PC-3 (cell line): ENCODE results near the gene RBM20. TPM values are rescaled to one million over a fixed set of nuclear protein-coding genes. Genes with fewer than 3 reads are reported as not detected.
A peak's percentile ranks its signal among the peaks of the same experiment; 100 is the strongest.

Source experiments
- ATAC-seq: fragments of 200-7000 bp; cut with Tn5 transposase; 2 replicates; pipeline ENCODE4 v1.9.1; 2020; ENCODE audit warnings: mild to moderate bottlenecking, moderate library complexity
- BruUV-seq: library from RNA; stranded (reverse); fragments of 400-500 nt; replicated peaks from 2 replicates; lab custom pipeline; 2021; lab: Mats Ljungman, UMichigan
- CTCF ChIA-PET: fragments of 300-600 bp; sonication (Branson Sonifier 250); formaldehyde crosslinking; loops from one replicate; lab custom pipeline; 2022; ENCODE audit warnings: antibody characterized with exemption; lab: Charles Lee
- POLR2A ChIA-PET: fragments of 300-600 bp; sonication (Branson Sonifier 250); formaldehyde crosslinking; loops from one replicate; lab custom pipeline; 2022; ENCODE audit warnings: antibody characterized with exemption; ENCODE audit not compliant: unreplicated experiment; lab: Charles Lee
- DNase-seq: peaks from one replicate; pipeline ENCODE4 v3.0.0-alpha.2; 2015
- H2AFZ ChIP-seq: fragments of 300-600 bp; sonication (generic); 2 replicates; pipeline ENCODE4 v1.6.0; 2016; ENCODE audit warnings: antibody characterized with exemption, low read length
- H3F3A ChIP-seq: fragments of 300-600 bp; sonication (generic); one replicate; pipeline ENCODE4 v1.6.0; 2017; ENCODE audit warnings: antibody characterized with exemption, low read length, control low read depth, mild to moderate bottlenecking; ENCODE audit not compliant: unreplicated experiment
- H3K27ac ChIP-seq: fragments of 300-600 bp; sonication (generic); 2 replicates; pipeline ENCODE4 v1.5.1; 2016; ENCODE audit warnings: mild to moderate bottlenecking, low read length
- H3K27me3 ChIP-seq: fragments of 300-600 bp; sonication (generic); 2 replicates; pipeline ENCODE4 v1.6.1; 2016; ENCODE audit warnings: low read length, mixed read lengths
- H3K36me3 ChIP-seq: fragments of 300-600 bp; sonication (generic); 2 replicates; pipeline ENCODE4 v1.6.1; 2016; ENCODE audit warnings: low read depth, mixed run types, low read length, mixed read lengths
- H3K4me1 ChIP-seq: fragments of 300-600 bp; sonication (generic); 2 replicates; pipeline ENCODE4 v1.5.1; 2016; ENCODE audit warnings: low read length; ENCODE audit not compliant: insufficient read depth
- H3K4me2 ChIP-seq: fragments of 300-600 bp; sonication (generic); 2 replicates; pipeline ENCODE4 v1.6.0; 2016; ENCODE audit warnings: low read length
- H3K4me3 ChIP-seq: fragments of 300-600 bp; sonication (generic); 2 replicates; pipeline ENCODE4 v1.5.1; 2016; ENCODE audit warnings: mild to moderate bottlenecking, low read length, mixed read lengths
- H3K79me2 ChIP-seq: fragments of 300-600 bp; sonication (generic); 2 replicates; pipeline ENCODE4 v1.6.1; 2017; ENCODE audit warnings: low read length, mixed read lengths
- H3K9ac ChIP-seq: fragments of 300-600 bp; sonication (generic); 2 replicates; pipeline ENCODE4 v1.6.0; 2016; ENCODE audit warnings: mild to moderate bottlenecking, low read length
- H3K9me2 ChIP-seq: fragments of 300-600 bp; sonication (generic); replicated peaks from 2 replicates; pipeline ENCODE4 v1.6.1; 2016; ENCODE audit warnings: mixed run types, low read length, mixed read lengths
- H3K9me3 ChIP-seq: fragments of 300-600 bp; sonication (generic); 2 replicates; pipeline ENCODE4 v1.6.1; 2016; ENCODE audit warnings: low read length, mixed read lengths
- H4K20me1 ChIP-seq: fragments of 300-600 bp; sonication (generic); 2 replicates; pipeline ENCODE4 v1.6.1; 2016; ENCODE audit warnings: low read length, mixed read lengths
- CTCF ChIP-seq: fragments of 300-600 bp; sonication (generic); conservative IDR thresholded peaks from 2 replicates; pipeline ENCODE4 v1.5.1; 2017; ENCODE audit warnings: antibody characterized with exemption, low read depth, mild to moderate bottlenecking, low read length
- EZH2 ChIP-seq: fragments of 300-600 bp; sonication (generic); IDR thresholded peaks from one replicate; pipeline ENCODE4 v1.6.1; 2017; ENCODE audit warnings: antibody characterized with exemption, mild to moderate bottlenecking, low read length; ENCODE audit not compliant: unreplicated experiment
- EZH2phosphoT487 ChIP-seq: fragments of 300-600 bp; sonication (generic); IDR thresholded peaks from 2 replicates; pipeline ENCODE4 v1.6.1; 2018; ENCODE audit warnings: mild to moderate bottlenecking, antibody characterized with exemption, low read length, borderline replicate concordance
- intact Hi-C: fragments of 100-400 bp; cut with micrococcal nuclease; formaldehyde crosslinking; loops from 2 replicates; pipeline ENCODE4 v1.9.0; 2023
- total RNA-seq: library from RNA; depleted of rRNA; stranded (reverse); fragments of >200 nt; gene quantifications from 2 replicates; pipeline ENCODE4 v1.2.3, GENCODE V29; 2014

The RBM20 gene
- total RNA-seq, 1 experiment from 2014 or later = 0.40 TPM

- Histone ChIP-seq H3F3A (peaks cover 5% of the 10 kb centered on the region), H3K27ac (peak overlapping the region; percentile 89), H3K9ac (peak overlapping the region; percentile 49; the same call in 1 of the 2 replicates), H4K20me1 (no peaks in the 10 kb centered on the region), H2AFZ (0 out of 2 replicates have a peak overlapping the region, but pooled peaks have one; percentile 11), H3K79me2 (no peaks in the 10 kb centered on the region), H3K27me3 (no peaks in the 10 kb centered on the region), H3K9me2 (no peaks in the 10 kb centered on the region), H3K4me2 (peak overlapping the region; percentile 78), H3K4me3 (peak overlapping the region; percentile 43), H3K4me1 (peaks cover 27% of the 10 kb centered on the region), H3K9me3 (no peaks in the 10 kb centered on the region), H3K36me3 (no peaks in the 10 kb centered on the region)
- ChIA-PET CTCF (no interaction called here), POLR2A (no interaction called here)
- TF ChIP-seq CTCF (no peak), EZH2 (no peak), EZH2phosphoT487 (no peak)
- peak; percentile 90 for DNase-seq
- intact Hi-C loops = loop anchor here (2.0 kb wide), 4 partner anchors 16 to 144 kb away; partner anchors contain the start of genes BBIP1 and SHOC2
- peak; percentile 85 for ATAC-seq
- no TSS peak for BruUV-seq
Measured at GRCh38 chr10:110775020-110775375, 130.9 kb downstream of the RBM20 start.

- 0 out of 2 replicates have a peak overlapping the region, but pooled peaks have one; percentile 11 for H2AFZ ChIP-seq
- peak; percentile 3; the same call in 1 of the 2 replicates for ATAC-seq
- intact Hi-C loops = loop anchor here (2.0 kb wide), 4 partner anchors 17 to 143 kb away; partner anchors contain the start of genes BBIP1 and SHOC2
Measured at GRCh38 chr10:110775406-110775805, 131.3 kb downstream of the RBM20 start.

More at GRCh38 chr10:110775406-110775805, 131.3 kb downstream of the RBM20 start:
- Histone ChIP-seq H3K9me3 (no peaks in the 10 kb centered on the region), H3K27me3 (no peaks in the 10 kb centered on the region), H3K27ac (peak overlapping the region; percentile 89), H3K36me3 (no peaks in the 10 kb centered on the region), H3F3A (peaks cover 5% of the 10 kb centered on the region), H3K9me2 (no peaks in the 10 kb centered on the region), H3K4me2 (peak overlapping the region; percentile 59), H3K4me1 (peaks cover 27% of the 10 kb centered on the region), H3K79me2 (no peaks in the 10 kb centered on the region), H3K9ac (peak overlapping the region; percentile 6; the same call in 1 of the 2 replicates), H3K4me3 (0 out of 2 replicates have a peak overlapping the region, but pooled peaks have one; percentile 10), H4K20me1 (no peaks in the 10 kb centered on the region)
- DNase-seq = no peak
- POLR2A ChIA-PET = no interaction called here
- BruUV-seq = no TSS peak
- no peak for TF ChIP-seq EZH2
- TF ChIP-seq EZH2phosphoT487 = no peak
- TF ChIP-seq CTCF = no peak
- CTCF ChIA-PET = no interaction called here
